ENCODE results near the gene ANXA2. TPM values are rescaled to one million over a fixed set of nuclear protein-coding genes. Genes with fewer than 3 reads are reported as not detected.
"Not testable (repeated sequence)": the region's sequence is repeated elsewhere in the genome, so short reads cannot be mapped to it uniquely, and the experiment has no call there.

The ANXA2 gene
- total RNA-seq, 2 experiments from 2014 or later = 368 to 375 TPM

DNA sequence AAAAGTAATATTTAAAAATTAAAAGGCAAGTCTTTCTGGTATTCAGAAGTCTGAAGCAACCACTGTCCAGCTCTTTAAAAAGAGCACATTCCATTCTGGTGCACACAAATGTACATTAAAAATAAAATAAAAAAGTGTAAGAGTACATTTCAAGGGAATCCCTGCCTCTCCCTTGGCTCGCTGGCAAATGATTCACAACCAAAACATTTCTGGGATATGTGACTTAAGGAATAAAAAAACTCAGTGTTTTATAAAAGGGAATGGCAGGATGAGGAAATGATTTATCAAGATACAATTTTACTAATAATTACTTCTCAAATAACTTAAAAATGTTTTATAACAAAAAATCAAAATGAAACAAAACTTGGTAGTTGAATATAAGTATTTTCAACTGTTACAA, 23.8 kb upstream of the ANXA2 start:
- no peak for DNase-seq
- Mint-ChIP-seq H3K27ac (no peak overlapping the region), H3K36me3 (ENCODE audit: low read depth) (peaks cover 27% of the 10 kb centered on the region), H3K4me3 (no peak overlapping the region), H3K4me1 (ENCODE audit: low read depth) (peaks cover 10% of the 10 kb centered on the region), H3K27me3 (ENCODE audit: low read depth) (no peaks in the 10 kb centered on the region), H3K9me3 (ENCODE audit: insufficient read depth) (no peaks in the 10 kb centered on the region)
- ChIA-PET CTCF (no interaction called here), POLR2A (interaction anchor here (0.7 kb wide), 1 partner anchor 490 kb away, joined by 3 read pairs; no protein-coding TSS in a partner anchor)
- ATAC-seq = no peak

DNA sequence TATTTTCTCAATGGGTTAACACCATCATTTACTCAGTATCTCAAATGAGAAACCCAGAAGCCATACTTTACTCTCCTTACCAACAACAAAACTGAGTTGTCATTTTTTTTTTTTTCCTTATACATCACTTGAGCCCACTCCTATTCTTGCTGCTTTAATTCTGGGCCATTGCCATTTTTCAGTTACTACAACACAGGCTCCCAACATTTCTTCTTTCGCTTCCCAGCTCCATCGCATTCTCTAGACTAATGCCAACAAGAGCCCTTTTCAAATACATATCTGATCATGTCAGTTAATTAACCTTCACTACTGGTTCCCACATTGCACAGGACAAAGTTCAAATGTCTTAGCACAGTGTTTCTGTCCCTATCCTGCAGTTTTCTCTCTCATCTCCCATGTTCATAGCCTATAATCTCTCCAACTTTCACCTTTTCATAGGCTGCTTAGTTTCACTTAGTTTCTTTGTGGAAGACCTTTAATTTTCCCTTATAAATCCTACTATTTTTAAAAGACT, 22.5 kb upstream of the ANXA2 start:
- H3K4me1 Mint-ChIP-seq (ENCODE audit: low read depth) = peaks cover 10% of the 10 kb centered on the region
- no peak for DNase-seq
- peaks cover 24% of the 10 kb centered on the region for H3K36me3 Mint-ChIP-seq (ENCODE audit: low read depth)
- POLR2A ChIA-PET = interaction anchor here (2.2 kb wide), 1 partner anchor 22 kb away, joined by 6 read pairs; the partner anchor contains the start of gene ANXA2
- H3K27ac Mint-ChIP-seq = no peak overlapping the region
- CTCF ChIA-PET = interaction anchor here (1.0 to 1.1 kb wide), 2 partner anchors 10 to 61 kb away, joined by 3 to 4 read pairs; no protein-coding TSS in a partner anchor
- H3K4me3 Mint-ChIP-seq = no peak overlapping the region
- no peak for ATAC-seq
- no peaks in the 10 kb centered on the region for H3K9me3 Mint-ChIP-seq (ENCODE audit: insufficient read depth)
- H3K27me3 Mint-ChIP-seq (ENCODE audit: low read depth) = no peaks in the 10 kb centered on the region

GRCh38 chr15:60419753-60420152, 22.0 kb upstream of the ANXA2 start:
- DNase-seq (no peak), ATAC-seq (no peak)
- POLR2A ChIA-PET = interaction anchor here (2.2 kb wide), 1 partner anchor 22 kb away, joined by 6 read pairs; the partner anchor contains the start of gene ANXA2
- H3K36me3 Mint-ChIP-seq (ENCODE audit: low read depth) = peaks cover 26% of the 10 kb centered on the region
- no peaks in the 10 kb centered on the region for H3K9me3 Mint-ChIP-seq (ENCODE audit: insufficient read depth)
- H3K4me1 Mint-ChIP-seq (ENCODE audit: low read depth) = peaks cover 10% of the 10 kb centered on the region
- H3K27me3 Mint-ChIP-seq (ENCODE audit: low read depth) = no peaks in the 10 kb centered on the region
- CTCF ChIA-PET = interaction anchor here (1.0 kb wide), 1 partner anchor 60 kb away, joined by 3 read pairs; no protein-coding TSS in a partner anchor
- no peak overlapping the region for H3K4me3 Mint-ChIP-seq
- H3K27ac Mint-ChIP-seq = no peak overlapping the region

DNA sequence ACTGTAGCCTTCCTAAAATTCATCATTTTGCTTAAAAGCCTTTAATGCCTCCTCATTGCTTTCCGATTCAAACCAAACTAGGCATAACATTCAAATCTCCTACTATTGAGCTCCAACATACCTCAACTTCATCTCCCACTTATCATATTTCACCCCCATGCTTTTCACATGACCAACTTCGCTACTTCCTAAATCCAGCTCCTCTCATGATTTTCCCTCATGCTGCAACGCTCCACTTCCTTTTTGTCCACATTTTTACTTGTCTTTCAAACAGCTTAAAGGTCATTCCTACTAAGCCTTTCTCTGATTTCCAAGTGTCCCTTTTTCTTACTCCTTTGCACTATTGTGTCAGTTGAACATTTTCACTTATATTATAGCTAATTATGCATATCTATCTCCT, 20.3 kb upstream of the ANXA2 start:
- Mint-ChIP-seq H3K4me3 (no peak overlapping the region), H3K27ac (no peak overlapping the region), H3K4me1 (ENCODE audit: low read depth) (no peaks in the 10 kb centered on the region), H3K9me3 (ENCODE audit: insufficient read depth) (no peaks in the 10 kb centered on the region), H3K36me3 (ENCODE audit: low read depth) (peaks cover 16% of the 10 kb centered on the region), H3K27me3 (ENCODE audit: low read depth) (no peaks in the 10 kb centered on the region)
- DNase-seq (no peak), ATAC-seq (no peak)
- POLR2A ChIA-PET = interaction anchor here (0.9 to 1.2 kb wide), 2 partner anchors 9 to 61 kb away, joined by 3 to 4 read pairs; partner anchors contain the start of gene ICE2
- CTCF ChIA-PET = interaction anchor here (0.9 to 1.4 kb wide), 7 partner anchors 9 to 103 kb away, joined by 3 to 4 read pairs (median 3); partner anchors contain the start of gene ANXA2

- no peak for DNase-seq
- ChIA-PET POLR2A (no interaction called here), CTCF (interaction anchor here (0.9 to 1.4 kb wide), 4 partner anchors 10 to 104 kb away, joined by 3 to 4 read pairs (median 3); partner anchors contain the start of gene ANXA2)
- no peak for ATAC-seq
- H3K4me1 Mint-ChIP-seq (ENCODE audit: low read depth) = no peaks in the 10 kb centered on the region
- H3K36me3 Mint-ChIP-seq (ENCODE audit: low read depth) = peaks cover 13% of the 10 kb centered on the region
- H3K9me3 Mint-ChIP-seq (ENCODE audit: insufficient read depth) = no peaks in the 10 kb centered on the region
- no peaks in the 10 kb centered on the region for H3K27me3 Mint-ChIP-seq (ENCODE audit: low read depth)
- no peak overlapping the region for H3K4me3 Mint-ChIP-seq
- no peak overlapping the region for H3K27ac Mint-ChIP-seq
Observed at GRCh38 chr15:60417112-60417511, 19.3 kb upstream of the ANXA2 start.

GRCh38 chr15:60416484-60416883, 18.7 kb upstream of the ANXA2 start:
- no peak for ATAC-seq

DNA sequence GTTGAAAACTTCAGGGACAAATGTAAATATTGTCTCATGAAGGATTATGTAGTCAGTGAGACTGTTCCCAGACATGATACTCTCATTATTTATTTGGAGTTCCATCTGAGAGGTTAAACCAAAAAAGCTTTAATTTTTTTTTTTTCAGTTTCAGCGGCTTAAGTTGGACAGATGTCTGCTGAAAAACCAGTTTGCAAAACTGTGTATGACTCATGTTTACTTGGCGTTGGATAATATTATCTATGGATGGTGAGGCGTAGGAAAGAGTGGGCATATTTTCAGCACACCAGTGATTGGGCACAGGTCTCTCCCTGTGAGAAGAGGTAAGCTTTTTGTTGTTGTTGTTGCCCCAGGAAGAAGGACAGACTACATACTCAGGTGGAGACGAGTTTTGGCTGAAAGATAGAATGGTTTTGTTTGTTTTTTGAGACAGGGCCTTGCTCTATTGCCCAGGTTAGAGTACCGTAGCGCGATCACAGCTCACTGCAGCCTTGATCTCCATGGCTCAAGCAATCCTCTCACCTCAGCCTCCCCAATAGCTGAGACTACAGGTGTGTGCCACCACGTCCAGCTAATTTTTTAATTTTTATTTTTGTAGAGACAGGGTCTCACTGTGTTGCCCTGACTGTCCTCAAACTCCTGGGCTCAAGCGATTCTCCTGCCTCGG, 16.4 kb upstream of the ANXA2 start:
- Mint-ChIP-seq H3K27ac (no peak overlapping the region), H3K4me1 (ENCODE audit: low read depth) (peaks cover 7% of the 10 kb centered on the region), H3K27me3 (ENCODE audit: low read depth) (no peaks in the 10 kb centered on the region), H3K36me3 (ENCODE audit: low read depth) (peaks cover 2% of the 10 kb centered on the region), H3K9me3 (ENCODE audit: insufficient read depth) (no peaks in the 10 kb centered on the region), H3K4me3 (no peak overlapping the region)
- no peak for ATAC-seq
- POLR2A ChIA-PET = interaction anchor here (1.3 kb wide), 1 partner anchor 17 kb away, joined by 3 read pairs; the partner anchor contains the start of gene ANXA2
- CTCF ChIA-PET = interaction anchor here (0.8 kb wide), 1 partner anchor 356 kb away, joined by 4 read pairs; no protein-coding TSS in a partner anchor
- no peak for DNase-seq

More at GRCh38 chr15:60416484-60416883, 18.7 kb upstream of the ANXA2 start:
- no peak for DNase-seq
- Mint-ChIP-seq H3K4me3 (no peak overlapping the region), H3K27me3 (ENCODE audit: low read depth) (no peaks in the 10 kb centered on the region), H3K27ac (no peak overlapping the region), H3K36me3 (ENCODE audit: low read depth) (peaks cover 13% of the 10 kb centered on the region), H3K4me1 (ENCODE audit: low read depth) (no peaks in the 10 kb centered on the region), H3K9me3 (ENCODE audit: insufficient read depth) (no peaks in the 10 kb centered on the region)
- ChIA-PET POLR2A (no interaction called here), CTCF (interaction anchor here (1.4 kb wide), 1 partner anchor 104 kb away, joined by 3 read pairs; no protein-coding TSS in a partner anchor)

DNA sequence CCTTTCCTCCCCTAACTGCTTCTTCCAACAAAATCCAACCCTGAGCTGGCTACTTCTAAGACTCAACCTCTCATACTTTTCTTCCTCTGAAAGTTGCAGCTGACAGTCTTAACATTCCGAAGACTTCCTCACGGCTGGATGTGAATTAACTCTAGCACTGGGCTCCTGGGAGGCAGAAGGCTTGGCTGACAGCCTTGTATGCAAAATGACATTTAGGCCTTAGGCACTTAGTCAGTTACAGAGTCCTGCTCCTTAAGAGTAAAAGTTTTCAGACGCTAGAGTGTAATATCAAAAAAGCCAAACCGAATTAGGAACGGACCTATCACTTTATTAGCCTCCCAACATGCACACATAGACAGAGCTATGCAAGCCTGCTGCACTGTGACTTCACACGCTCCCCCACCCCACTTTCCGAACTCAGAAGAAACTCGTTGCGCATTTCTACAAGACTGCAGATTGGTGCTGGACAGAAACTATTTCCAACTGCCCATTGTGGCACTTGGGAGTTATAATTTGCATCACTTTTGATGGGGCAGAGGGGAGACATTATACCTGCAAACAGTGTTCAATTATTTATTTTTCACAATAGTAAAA, 15.5 kb upstream of the ANXA2 start:
- Mint-ChIP-seq H3K4me1 (ENCODE audit: low read depth) (peaks cover 15% of the 10 kb centered on the region), H3K4me3 (no peak overlapping the region), H3K27ac (no peak overlapping the region), H3K27me3 (ENCODE audit: low read depth) (no peaks in the 10 kb centered on the region), H3K9me3 (ENCODE audit: insufficient read depth) (no peaks in the 10 kb centered on the region), H3K36me3 (ENCODE audit: low read depth) (peaks cover 5% of the 10 kb centered on the region)
- ATAC-seq (no peak), DNase-seq (no peak)
- CTCF ChIA-PET = no interaction called here
- POLR2A ChIA-PET = interaction anchor here (1.3 kb wide), 1 partner anchor 16 kb away, joined by 3 read pairs; the partner anchor contains the start of gene ANXA2

DNA sequence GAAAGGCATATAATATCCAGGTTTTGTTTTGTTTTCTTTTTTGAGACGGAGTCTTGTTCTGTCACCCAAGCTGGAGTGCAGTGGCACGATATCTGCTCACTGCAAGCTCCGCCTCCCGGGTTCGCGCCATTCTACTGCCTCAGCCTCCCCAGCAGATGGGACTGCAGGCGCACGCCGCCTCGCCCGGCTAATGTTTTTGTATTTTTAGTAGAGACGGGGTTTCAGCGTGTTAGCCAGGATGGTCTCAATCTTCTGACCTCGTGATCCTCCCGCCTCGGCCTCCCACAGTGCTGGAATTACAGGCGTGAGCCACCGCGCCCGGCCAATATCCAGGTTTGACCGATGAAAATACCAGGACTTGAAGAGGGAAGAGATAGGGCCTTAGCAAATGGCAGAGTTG, 15.0 kb upstream of the ANXA2 start:
- ATAC-seq; H3K27ac Mint-ChIP-seq; CTCF ChIA-PET; H3K4me3 Mint-ChIP-seq; DNase-seq; H3K36me3 Mint-ChIP-seq (ENCODE audit: low read depth); POLR2A ChIA-PET; H3K27me3 Mint-ChIP-seq (ENCODE audit: low read depth); H3K9me3 Mint-ChIP-seq (ENCODE audit: insufficient read depth): not testable (repeated sequence)
- H3K4me1 Mint-ChIP-seq (ENCODE audit: low read depth) = peaks cover 20% of the 10 kb centered on the region

GRCh38 chr15:60411774-60412425, 14.1 kb upstream of the ANXA2 start:
- Mint-ChIP-seq H3K4me3 (no peak overlapping the region), H3K36me3 (ENCODE audit: low read depth) (peaks cover 5% of the 10 kb centered on the region), H3K27me3 (ENCODE audit: low read depth) (no peaks in the 10 kb centered on the region), H3K9me3 (ENCODE audit: insufficient read depth) (no peaks in the 10 kb centered on the region), H3K27ac (no peak overlapping the region), H3K4me1 (ENCODE audit: low read depth) (peaks cover 21% of the 10 kb centered on the region)
- DNase-seq (no peak), ATAC-seq (no peak)
- CTCF ChIA-PET = no interaction called here
- POLR2A ChIA-PET = no interaction called here

DNA sequence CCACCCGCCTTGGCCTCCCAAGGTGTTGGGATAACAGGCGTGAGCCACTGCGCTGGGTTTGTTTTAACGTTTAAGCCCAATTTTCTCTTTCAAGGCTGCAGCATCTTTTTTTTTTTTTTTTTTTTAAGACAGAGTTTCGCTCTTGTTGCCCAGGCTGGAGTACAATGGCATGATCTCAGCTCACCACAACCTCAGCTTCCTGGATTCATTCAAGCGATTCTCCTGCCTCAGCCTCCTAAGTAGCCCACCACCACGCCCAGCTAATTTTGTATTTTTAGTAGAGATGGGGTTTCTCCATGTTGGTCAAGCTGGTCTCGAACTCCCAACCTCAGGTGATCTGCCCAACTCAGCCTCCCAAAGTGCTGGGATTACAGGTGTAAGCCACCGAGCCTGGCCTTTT, 12.6 kb upstream of the ANXA2 start:
- not testable (repeated sequence) for H3K36me3 Mint-ChIP-seq (ENCODE audit: low read depth); H3K27me3 Mint-ChIP-seq (ENCODE audit: low read depth); ATAC-seq; H3K27ac Mint-ChIP-seq; H3K9me3 Mint-ChIP-seq (ENCODE audit: insufficient read depth); H3K4me3 Mint-ChIP-seq; DNase-seq
- ChIA-PET POLR2A (interaction anchor here (0.6 kb wide), 1 partner anchor 455 kb away, joined by 9 read pairs; no protein-coding TSS in a partner anchor), CTCF (interaction anchor here (1.5 kb wide), 1 partner anchor 8 kb away, joined by 4 read pairs; no protein-coding TSS in a partner anchor)
- H3K4me1 Mint-ChIP-seq (ENCODE audit: low read depth) = peaks cover 21% of the 10 kb centered on the region

All from activated CD8-positive, alpha-beta T cell treated with anti-CD3 and anti-CD28 coated beads, Interleukin-2, amount 10 ng/mL, durations not matched to agents 7 days and 5 days (primary cell).